ENCODE data around the gene TPGS1. TPM values are rescaled to one million over a fixed set of nuclear protein-coding genes. Genes with fewer than 3 reads are reported as not detected.

Gene TPGS1
- total RNA-seq, 3 donors from 2014 or later, result 77.7 to 98.9 (median 77.7) TPM

DNA sequence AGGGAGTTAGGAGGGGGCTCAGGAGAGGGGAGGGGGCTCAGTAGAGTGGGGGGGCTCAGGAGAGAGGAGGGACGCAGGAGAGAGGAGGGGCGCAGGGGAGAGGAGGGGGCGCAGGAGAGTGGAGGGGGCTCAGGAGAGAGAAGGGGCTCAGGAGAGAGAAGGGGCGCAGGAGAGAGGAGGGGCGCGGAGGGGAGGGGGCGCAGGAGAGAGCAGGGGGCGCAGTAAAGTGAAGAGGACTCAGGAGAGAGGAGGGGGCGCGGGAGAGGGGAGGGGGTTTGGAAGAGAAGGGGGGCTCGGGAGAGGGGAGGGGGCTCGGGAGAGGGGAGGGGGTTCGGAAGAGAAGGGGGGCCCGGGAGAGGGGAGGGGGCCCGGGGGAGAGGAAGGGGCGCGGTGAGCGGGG, 10.3 kb upstream of the TPGS1 start:
- intact Hi-C loops (cut with DNase I; ENCODE audit: low total_unique reads), result no loop called here
- Histone ChIP-seq H3K4me3 (no peak overlapping the region), H3K27ac (no peak overlapping the region), H3K27me3 (peaks cover 12 to 35% of the 10 kb centered on the region in 2 donors), H3K9me3 (no peaks in the 10 kb centered on the region), H3K4me1 (peaks cover 0 to 3% of the 10 kb centered on the region in 2 donors), H3K36me3 (no peaks in the 10 kb centered on the region)
- DNase-seq (ENCODE audit: low spot score in 2 of 2), result no peak
- TF ChIP-seq POLR2AphosphoS5 (IDR thresholded peaks at IDR 0.05) (no peak), POLR2A (IDR thresholded peaks at IDR 0.05) (no peak)

- peaks cover 0 to 3% of the 10 kb centered on the region in 2 donors for H3K4me1 ChIP-seq
- no peak overlapping the region for H3K27ac ChIP-seq
- TF ChIP-seq POLR2AphosphoS5 (IDR thresholded peaks at IDR 0.05) (no peak), POLR2A (IDR thresholded peaks at IDR 0.05) (no peak)
- TF ChIP-seq, protein P1, sequence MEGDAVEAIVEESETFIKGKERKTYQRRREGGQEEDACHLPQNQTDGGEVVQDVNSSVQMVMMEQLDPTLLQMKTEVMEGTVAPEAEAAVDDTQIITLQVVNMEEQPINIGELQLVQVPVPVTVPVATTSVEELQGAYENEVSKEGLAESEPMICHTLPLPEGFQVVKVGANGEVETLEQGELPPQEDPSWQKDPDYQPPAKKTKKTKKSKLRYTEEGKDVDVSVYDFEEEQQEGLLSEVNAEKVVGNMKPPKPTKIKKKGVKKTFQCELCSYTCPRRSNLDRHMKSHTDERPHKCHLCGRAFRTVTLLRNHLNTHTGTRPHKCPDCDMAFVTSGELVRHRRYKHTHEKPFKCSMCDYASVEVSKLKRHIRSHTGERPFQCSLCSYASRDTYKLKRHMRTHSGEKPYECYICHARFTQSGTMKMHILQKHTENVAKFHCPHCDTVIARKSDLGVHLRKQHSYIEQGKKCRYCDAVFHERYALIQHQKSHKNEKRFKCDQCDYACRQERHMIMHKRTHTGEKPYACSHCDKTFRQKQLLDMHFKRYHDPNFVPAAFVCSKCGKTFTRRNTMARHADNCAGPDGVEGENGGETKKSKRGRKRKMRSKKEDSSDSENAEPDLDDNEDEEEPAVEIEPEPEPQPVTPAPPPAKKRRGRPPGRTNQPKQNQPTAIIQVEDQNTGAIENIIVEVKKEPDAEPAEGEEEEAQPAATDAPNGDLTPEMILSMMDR (IDR thresholded peaks at IDR 0.05), result no peak
- peaks cover 12 to 35% of the 10 kb centered on the region in 2 donors for H3K27me3 ChIP-seq
- H3K9me3 ChIP-seq, result no peaks in the 10 kb centered on the region
- H3K4me3 ChIP-seq, result peak overlapping the region in 2 of 3 donors; percentile 27 to 58
- intact Hi-C loops (cut with DNase I; ENCODE audit: low total_unique reads), result no loop called here
- H3K36me3 ChIP-seq, result no peaks in the 10 kb centered on the region
- no peak for DNase-seq (ENCODE audit: low spot score in 2 of 2)
These were observed 9.8 kb upstream of the TPGS1 start for GRCh38 chr19:497491-497868.

DNA sequence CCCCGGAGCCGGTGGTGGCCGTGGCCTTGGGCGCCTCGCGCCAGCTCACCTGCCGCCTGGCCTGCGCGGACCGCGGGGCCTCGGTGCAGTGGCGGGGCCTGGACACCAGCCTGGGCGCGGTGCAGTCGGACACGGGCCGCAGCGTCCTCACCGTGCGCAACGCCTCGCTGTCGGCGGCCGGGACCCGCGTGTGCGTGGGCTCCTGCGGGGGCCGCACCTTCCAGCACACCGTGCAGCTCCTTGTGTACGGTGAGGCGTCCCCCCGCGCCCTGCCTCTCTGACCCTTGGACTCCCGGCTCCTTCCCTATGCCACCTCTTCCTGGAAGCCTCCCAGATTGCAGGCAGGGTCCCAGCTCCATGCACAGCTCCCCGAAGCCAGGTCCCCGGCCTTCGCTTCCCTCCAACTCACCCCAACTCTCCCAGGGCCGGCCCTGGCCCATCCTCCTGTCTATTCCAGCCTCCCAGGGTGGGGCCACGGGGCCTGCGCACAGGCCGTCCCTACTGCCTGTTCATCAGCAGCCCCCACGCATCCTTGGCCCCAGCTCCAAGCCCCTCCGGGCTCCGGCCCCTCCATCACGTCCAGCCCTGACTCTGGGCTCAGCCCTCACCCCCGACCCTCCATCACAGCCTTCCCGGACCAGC, 9.3 kb upstream of the TPGS1 start:
- Histone ChIP-seq H3K27me3 (peaks cover 12 to 35% of the 10 kb centered on the region in 2 donors), H3K4me3 (peak overlapping the region in 2 of 3 donors; percentile 27 to 58)

DNA sequence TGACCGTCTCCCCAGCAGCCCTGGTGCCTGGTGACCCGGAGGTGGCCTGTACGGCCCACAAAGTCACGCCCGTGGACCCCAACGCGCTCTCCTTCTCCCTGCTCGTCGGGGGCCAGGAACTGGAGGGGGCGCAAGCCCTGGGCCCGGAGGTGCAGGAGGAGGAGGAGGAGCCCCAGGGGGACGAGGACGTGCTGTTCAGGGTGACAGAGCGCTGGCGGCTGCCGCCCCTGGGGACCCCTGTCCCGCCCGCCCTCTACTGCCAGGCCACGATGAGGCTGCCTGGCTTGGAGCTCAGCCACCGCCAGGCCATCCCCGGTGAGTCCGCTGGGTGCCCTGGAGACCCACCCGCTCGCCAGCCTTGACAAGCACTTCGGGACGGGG, 8.8 kb upstream of the TPGS1 start:
- no peak for DNase-seq (ENCODE audit: low spot score in 2 of 2)
- Histone ChIP-seq H3K36me3 (no peaks in the 10 kb centered on the region), H3K27ac (no peak overlapping the region), H3K4me1 (peaks cover 0 to 3% of the 10 kb centered on the region in 2 donors), H3K27me3 (peaks cover 12 to 35% of the 10 kb centered on the region in 2 donors), H3K9me3 (no peaks in the 10 kb centered on the region), H3K4me3 (no peak overlapping the region)
- intact Hi-C loops (cut with DNase I; ENCODE audit: low total_unique reads), result no loop called here
- TF ChIP-seq POLR2A (IDR thresholded peaks at IDR 0.05) (no peak), POLR2AphosphoS5 (IDR thresholded peaks at IDR 0.05) (no peak)
- TF ChIP-seq, protein P1 (IDR thresholded peaks at IDR 0.05), result no peak

More for the DNA sequence above, 9.3 kb upstream of the TPGS1 start:
- Histone ChIP-seq H3K36me3 (no peaks in the 10 kb centered on the region), H3K9me3 (no peaks in the 10 kb centered on the region), H3K4me1 (peaks cover 0 to 3% of the 10 kb centered on the region in 2 donors), H3K27ac (no peak overlapping the region)
- DNase-seq (ENCODE audit: low spot score in 2 of 2), result no peak
- intact Hi-C loops (cut with DNase I; ENCODE audit: low total_unique reads), result no loop called here
- TF ChIP-seq, protein P1 (IDR thresholded peaks at IDR 0.05), result no peak
- TF ChIP-seq POLR2AphosphoS5 (IDR thresholded peaks at IDR 0.05) (no peak), POLR2A (IDR thresholded peaks at IDR 0.05) (no peak)

GRCh38 chr19:498977-499623, 8.2 kb upstream of the TPGS1 start:
- Histone ChIP-seq H3K27ac (no peak overlapping the region), H3K36me3 (no peaks in the 10 kb centered on the region), H3K9me3 (no peaks in the 10 kb centered on the region), H3K27me3 (peaks cover 12 to 35% of the 10 kb centered on the region in 2 donors), H3K4me3 (no peak overlapping the region), H3K4me1 (peaks cover 0 to 3% of the 10 kb centered on the region in 2 donors)
- intact Hi-C loops (cut with DNase I; ENCODE audit: low total_unique reads), result no loop called here
- no peak for DNase-seq (ENCODE audit: low spot score in 2 of 2)
- TF ChIP-seq POLR2AphosphoS5 (IDR thresholded peaks at IDR 0.05), result no peak
- TF ChIP-seq, protein P1 (IDR thresholded peaks at IDR 0.05), result no peak
- no peak for TF ChIP-seq POLR2A (IDR thresholded peaks at IDR 0.05)

All from breast epithelium (tissue), 4 donors.